ES-I3 (cell line): ENCODE measurements around the gene C5orf52.
"Not testable (repeated sequence)": the region's sequence is repeated elsewhere in the genome, so short reads cannot be mapped to it uniquely, and the experiment has no call there.

Source experiments
- H3K36me3 ChIP-seq: 2 replicates; pipeline ENCODE4 v1.6.1; 2013; ENCODE audit warnings: mild to moderate bottlenecking, low read length, control low read depth, moderate library complexity; ENCODE audit not compliant: insufficient read depth
- H3K4me1 ChIP-seq: 2 replicates; pipeline ENCODE4 v1.6.1; 2013; ENCODE audit warnings: mild to moderate bottlenecking, control low read depth, low read length; ENCODE audit not compliant: insufficient read depth
- H3K9ac ChIP-seq: 2 replicates; pipeline ENCODE4 v1.6.1; 2013; ENCODE audit warnings: low read depth, mild to moderate bottlenecking, low read length, moderate library complexity
- H3K9me3 ChIP-seq: 2 replicates; pipeline ENCODE4 v1.6.1; 2013; ENCODE audit warnings: mild to moderate bottlenecking, low read length, moderate library complexity; ENCODE audit not compliant: control insufficient read depth, insufficient read depth

The C5orf52 gene

DNA sequence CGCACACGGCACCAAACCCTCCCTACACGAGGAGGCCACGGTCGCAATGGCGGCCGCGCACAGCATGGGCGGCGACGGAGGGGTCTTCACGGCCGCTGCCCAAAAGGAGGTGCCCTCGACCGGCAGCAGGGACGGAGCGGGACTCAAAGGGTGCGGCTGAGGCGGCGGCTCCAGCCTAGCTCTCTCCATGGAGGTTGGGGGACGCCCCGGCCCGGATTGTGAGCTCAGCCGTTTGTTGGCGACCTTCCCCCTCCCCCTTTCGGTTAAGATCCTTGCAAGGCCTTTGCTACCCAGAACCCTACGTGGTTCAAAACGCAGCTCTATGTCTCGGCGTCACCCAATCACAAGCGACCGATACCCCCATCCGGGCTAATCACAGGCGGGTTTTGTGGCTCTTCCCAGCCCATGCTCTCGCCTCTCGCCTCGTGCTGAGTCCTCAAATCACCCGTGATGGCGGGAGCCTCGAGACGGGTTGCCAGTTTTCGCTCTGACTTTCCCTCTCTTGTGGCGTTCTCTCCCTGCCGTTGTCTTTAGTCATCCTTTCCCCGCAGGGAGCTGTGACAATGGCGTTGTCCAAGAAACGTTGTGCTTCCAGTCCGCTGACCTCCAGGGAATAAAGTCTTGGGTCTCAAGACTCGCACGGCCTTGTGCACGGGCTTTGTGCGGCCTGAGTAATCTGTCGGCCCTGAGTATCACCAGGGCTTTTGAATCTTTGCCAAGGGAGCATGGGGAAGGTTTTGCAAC lies 19.5 kb downstream of the C5orf52 start:
- no peak overlapping the region for H3K9ac ChIP-seq
- H3K9me3 ChIP-seq: peaks cover 4% of the 10 kb centered on the region; the same call in 1 of the 2 replicates

DNA sequence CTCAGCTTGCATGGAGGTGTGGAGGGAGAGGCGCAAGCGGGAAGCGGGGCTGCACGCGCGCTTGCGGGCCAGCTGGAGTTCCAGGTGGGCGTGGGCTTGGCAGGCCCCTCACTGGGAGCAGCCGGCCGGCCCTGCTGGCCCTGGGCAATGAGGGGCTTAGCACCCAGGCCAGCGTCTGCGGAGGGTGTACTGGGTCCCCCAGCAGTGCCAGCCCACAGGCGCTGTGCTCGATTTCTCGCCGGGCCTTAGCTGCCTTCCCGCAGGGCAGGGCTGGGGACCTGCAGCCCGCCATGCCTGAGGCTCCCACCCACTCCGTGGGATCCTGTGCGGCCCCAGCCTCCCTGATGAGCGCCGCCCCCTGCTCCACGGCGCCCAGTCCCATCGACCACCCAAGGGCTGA lies 22.5 kb downstream of the C5orf52 start:
- H3K36me3 ChIP-seq, H3K9ac ChIP-seq, H3K4me1 ChIP-seq: not testable (repeated sequence)
- H3K9me3 ChIP-seq: peaks cover 15% of the 10 kb centered on the region; the same call in 1 of the 2 replicates

More for the DNA sequence above, 19.5 kb downstream of the C5orf52 start:
- Histone ChIP-seq H3K4me1 (no peaks in the 10 kb centered on the region), H3K36me3 (no peaks in the 10 kb centered on the region)

DNA sequence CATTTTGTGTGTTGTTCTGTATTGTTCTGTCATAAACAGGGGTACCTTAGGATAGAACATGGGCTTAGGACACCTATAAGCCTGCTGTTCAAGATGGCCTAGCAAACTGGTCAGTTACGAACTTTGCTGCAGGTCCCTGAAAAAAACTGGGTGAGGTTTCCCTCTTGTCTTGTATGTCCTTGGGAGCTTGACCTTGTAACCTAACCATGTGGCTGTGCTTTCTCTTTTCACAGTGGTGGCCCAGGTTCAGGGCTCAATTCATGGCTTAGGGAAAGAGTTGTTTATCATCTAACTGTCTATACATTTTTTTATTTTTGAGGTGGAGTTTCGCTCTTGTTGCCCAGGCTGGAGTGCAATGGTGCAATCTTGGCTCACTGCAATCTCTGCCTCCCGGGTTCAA lies 24.8 kb downstream of the C5orf52 start:
- H3K9ac ChIP-seq, H3K4me1 ChIP-seq, H3K36me3 ChIP-seq: not testable (repeated sequence)
- H3K9me3 ChIP-seq: peaks cover 20% of the 10 kb centered on the region

DNA sequence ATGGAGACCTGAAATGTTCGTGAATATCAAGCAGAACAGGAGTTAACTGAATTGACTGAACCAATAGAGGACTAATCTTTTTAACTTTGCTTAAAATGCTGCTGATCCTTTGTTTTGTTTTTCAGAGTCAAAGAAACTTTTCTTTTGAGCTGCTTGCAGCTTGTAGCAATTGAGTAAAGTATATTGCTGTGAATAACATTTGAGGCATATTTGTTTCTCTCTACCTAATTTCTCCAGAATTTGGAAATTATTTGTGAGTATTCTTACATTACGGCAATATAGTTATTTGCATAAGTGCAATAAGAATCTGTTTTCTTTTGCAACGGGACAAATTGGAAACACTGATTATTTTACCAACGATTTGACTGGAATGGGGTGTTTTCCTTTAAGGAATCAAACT lies 27.3 kb downstream of the C5orf52 start:
- not testable (repeated sequence) for H3K4me1 ChIP-seq, H3K9ac ChIP-seq, H3K36me3 ChIP-seq
- H3K9me3 ChIP-seq: peaks cover 16% of the 10 kb centered on the region

DNA sequence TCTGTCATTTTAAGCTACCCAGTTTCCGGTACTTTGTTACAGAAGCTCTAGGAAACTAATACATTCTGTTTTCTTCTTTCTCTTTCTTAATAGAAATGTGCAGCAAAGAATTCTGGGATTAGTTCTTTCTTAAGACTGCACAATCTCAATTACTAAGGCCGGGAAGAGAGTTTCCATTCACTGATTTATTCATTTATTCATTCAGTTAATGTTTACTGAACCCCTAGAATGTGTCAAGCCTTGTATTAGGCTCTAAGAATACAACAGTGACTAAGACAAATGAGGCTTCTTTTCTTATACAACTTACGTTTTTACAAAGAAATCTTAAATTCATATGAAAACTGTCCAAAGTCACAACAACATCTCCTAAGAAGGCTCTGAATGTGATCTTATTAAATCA lies 32.4 kb downstream of the C5orf52 start:
- Histone ChIP-seq H3K4me1 (no peaks in the 10 kb centered on the region), H3K9me3 (peaks cover 5% of the 10 kb centered on the region), H3K36me3 (no peaks in the 10 kb centered on the region)

DNA sequence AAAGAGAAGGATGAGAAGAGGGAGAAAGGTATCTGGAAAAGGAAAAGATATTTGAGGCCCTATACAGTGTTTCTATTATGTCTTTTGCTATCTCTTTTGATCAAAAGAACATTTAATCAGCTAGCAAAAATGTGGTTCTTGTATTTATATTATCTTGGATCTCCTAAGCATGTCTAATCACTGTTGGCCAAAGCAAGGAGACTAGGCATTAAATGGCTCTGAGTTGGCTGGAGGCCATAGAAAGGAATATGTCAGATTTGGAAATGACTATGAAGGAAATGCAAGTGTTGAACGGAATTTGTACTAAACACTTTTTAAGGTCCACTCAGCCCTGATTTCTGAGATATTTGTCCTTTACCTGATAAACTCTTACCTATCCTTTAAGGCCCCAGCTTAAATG lies 37.5 kb downstream of the C5orf52 start:
- Histone ChIP-seq H3K9ac (no peak overlapping the region), H3K36me3 (no peaks in the 10 kb centered on the region), H3K4me1 (peaks cover 4% of the 10 kb centered on the region; the same call in 1 of the 2 replicates), H3K9me3 (no peaks in the 10 kb centered on the region)

More for the DNA sequence above, 32.4 kb downstream of the C5orf52 start:
- H3K9ac ChIP-seq: no peak overlapping the region

DNA sequence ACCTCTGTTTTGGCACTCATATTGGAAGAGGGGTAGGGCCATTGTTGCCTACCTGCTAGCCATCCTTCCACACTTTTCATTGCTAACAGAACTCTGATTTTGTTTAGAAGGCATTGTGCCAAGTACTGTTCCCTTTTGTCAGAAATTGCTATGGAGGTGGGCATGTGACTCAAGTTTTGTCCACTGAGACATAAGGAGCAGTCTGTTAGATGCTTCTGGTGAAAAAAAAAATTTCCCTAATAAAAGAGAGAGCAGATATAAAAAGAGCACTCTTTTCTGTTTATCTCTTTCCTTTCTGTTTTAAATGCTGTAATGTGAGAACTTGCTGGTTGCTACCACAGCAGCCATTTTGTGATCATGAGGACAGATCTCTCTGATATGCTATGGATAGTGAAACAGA lies 38.0 kb downstream of the C5orf52 start:
- Histone ChIP-seq H3K36me3 (no peaks in the 10 kb centered on the region), H3K9ac (no peak overlapping the region), H3K4me1 (peaks cover 4% of the 10 kb centered on the region; the same call in 1 of the 2 replicates), H3K9me3 (no peaks in the 10 kb centered on the region)

DNA sequence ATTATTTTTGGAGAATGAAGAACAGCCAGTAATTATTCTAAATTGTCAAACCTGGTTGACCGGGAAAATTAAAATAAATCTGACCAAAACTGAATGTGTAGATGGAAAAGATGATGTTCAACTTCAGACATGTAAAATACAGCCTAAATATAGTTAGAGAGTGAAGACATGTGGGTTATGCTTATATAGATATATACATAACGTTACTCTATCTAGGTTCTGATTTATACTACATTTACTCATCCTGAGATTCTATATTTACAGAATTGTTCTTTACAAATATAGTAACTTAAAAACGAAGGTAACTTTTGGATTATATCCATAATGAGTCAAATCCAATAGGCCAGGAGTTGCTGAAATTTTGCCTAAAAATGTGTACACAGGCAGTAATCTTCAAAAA lies 39.1 kb downstream of the C5orf52 start:
- Histone ChIP-seq H3K4me1 (peaks cover 4% of the 10 kb centered on the region; the same call in 1 of the 2 replicates), H3K36me3 (no peaks in the 10 kb centered on the region), H3K9ac (no peak overlapping the region), H3K9me3 (no peaks in the 10 kb centered on the region; the same call in 1 of the 2 replicates)

DNA sequence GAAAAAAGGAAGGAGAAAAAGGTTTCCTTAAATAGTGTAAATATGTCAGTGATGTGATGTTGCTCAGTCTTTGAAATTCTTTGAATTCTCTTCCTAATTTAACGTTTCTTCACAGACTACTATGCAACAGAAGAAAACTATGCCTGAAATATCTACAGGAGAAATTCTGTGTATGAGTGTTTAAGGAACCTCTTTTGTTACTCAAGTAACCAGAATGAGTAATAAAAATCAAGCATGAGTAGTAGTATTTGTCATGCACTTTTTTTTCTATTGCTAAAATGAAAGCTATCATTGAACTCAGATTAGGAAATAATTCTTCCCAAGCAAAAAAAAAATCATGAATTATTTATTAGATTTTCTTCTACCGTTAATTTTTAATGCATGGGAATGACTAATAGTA lies 39.5 kb downstream of the C5orf52 start:
- peaks cover 4% of the 10 kb centered on the region; the same call in 1 of the 2 replicates for H3K4me1 ChIP-seq
- H3K36me3 ChIP-seq: no peaks in the 10 kb centered on the region
- no peak overlapping the region for H3K9ac ChIP-seq
- no peaks in the 10 kb centered on the region; the same call in 1 of the 2 replicates for H3K9me3 ChIP-seq

DNA sequence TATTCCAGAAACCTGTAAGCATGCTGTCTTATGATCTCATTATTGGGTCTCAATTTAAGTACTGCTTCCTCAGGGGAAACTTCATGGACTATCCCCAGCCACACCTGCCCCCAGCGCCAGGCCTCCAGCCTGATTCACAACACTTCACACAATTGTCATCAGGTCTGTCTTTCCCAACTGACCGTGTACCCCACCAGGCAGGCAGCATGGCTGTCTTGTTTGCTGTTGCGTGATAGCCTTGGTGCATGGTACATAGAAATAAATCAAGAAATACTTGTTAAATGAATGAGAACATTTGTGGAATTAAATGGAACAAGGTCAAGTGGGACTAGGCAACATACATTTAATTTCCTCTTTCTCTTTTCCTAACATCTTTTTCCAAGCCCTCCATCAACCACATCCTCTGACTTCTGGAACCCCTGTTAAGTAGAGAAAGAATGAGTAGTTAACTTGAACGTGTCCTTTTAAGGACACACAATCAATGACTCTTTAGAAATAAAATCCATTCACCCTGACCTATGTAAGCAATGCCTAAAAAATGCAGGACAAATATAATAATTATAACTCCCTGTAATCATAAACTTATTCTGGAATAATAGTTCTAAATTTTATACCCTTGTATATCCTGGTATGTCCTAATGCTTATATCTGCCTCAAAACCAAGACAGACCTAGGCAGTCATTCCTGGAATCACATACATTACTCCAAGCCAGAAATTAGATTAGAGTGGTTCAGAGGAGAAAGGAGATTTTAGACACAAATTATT lies 42.7 kb downstream of the C5orf52 start:
- H3K36me3 ChIP-seq: no peaks in the 10 kb centered on the region
- H3K9ac ChIP-seq: no peak overlapping the region
- H3K4me1 ChIP-seq: peaks cover 4% of the 10 kb centered on the region
- no peaks in the 10 kb centered on the region; the same call in 1 of the 2 replicates for H3K9me3 ChIP-seq

DNA sequence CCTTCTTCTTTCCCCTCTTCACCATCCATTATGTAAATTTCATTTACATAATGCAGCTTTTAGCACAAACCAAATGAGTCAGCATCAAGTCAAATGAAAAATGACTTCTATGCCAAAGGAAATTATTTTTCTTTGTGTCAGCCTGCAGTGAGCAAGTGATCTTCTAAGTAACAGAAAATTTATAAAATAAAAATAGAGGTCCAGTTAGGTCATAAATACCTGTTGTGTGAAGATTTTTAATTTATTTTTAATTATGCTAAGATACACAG lies 43.2 kb downstream of the C5orf52 start:
- Histone ChIP-seq H3K36me3 (no peaks in the 10 kb centered on the region), H3K4me1 (peaks cover 4% of the 10 kb centered on the region), H3K9ac (no peak overlapping the region), H3K9me3 (no peaks in the 10 kb centered on the region; the same call in 1 of the 2 replicates)

DNA sequence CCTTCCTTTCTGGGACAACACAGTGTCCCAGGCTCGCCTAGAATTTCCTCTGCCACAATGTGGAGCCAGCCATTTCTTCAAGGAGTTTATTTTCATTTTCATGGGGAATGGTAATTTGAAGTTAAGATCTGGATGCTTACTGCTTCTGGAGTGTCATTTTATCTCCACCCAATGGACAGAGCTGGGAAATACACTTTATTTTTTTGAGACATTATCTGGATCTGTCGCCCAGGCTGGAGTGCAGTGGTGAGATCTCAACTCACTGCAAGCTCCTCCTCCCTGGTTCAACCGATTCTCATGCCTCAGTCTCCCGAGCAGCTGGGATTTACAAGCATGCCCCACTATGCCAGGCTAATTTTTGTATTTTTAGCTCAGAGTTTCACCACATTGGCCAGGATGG lies 47.2 kb downstream of the C5orf52 start:
- H3K9me3 ChIP-seq: no peaks in the 10 kb centered on the region; the same call in 1 of the 2 replicates
- no peaks in the 10 kb centered on the region; the same call in 1 of the 2 replicates for H3K4me1 ChIP-seq
- no peaks in the 10 kb centered on the region for H3K36me3 ChIP-seq
- H3K9ac ChIP-seq: no peak overlapping the region

DNA sequence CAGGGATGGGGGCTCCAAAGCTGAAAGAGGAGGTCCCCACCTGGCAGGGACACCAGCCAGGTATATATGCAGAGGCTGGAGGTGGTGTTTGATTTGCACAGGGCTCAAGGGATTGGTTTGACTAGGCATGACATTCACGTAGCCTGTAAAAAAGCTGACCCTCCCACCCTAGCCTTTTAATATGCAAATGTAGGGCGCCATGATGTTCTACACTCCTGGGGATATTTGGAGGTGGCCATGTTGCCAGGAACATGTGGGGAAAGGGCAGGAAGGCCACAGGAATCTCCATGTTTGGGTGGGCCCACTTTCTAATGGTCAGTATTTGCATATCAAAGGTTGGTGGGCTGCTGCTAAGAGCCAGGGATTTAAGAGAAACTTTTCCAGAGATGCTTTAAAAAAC lies 47.9 kb downstream of the C5orf52 start:
- Histone ChIP-seq H3K4me1 (no peaks in the 10 kb centered on the region; the same call in 1 of the 2 replicates), H3K36me3 (no peaks in the 10 kb centered on the region), H3K9ac (no peak overlapping the region), H3K9me3 (no peaks in the 10 kb centered on the region; the same call in 1 of the 2 replicates)

DNA sequence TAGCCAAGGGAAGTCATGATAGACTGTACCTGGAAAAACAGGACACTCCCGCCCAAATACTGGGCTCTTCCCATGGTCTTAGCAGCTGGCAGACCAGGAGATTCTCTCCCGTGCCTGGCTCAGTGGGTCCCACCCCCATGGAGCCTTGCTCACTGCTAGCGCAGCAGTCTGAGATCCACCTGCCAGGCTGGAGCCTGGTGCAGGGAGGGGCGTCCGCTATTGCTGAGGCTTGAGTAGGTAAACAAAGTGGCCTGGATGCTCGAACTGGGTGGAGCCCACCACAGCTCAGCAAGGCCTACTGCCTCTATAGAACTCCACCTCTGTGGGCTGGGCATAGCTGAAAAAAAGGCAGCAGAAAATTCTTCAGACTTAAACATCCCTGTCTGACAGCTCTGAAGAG lies 49.8 kb downstream of the C5orf52 start:
- Histone ChIP-seq H3K9ac (no peak overlapping the region), H3K36me3 (no peaks in the 10 kb centered on the region), H3K4me1 (no peaks in the 10 kb centered on the region; the same call in 1 of the 2 replicates), H3K9me3 (no peaks in the 10 kb centered on the region)

DNA sequence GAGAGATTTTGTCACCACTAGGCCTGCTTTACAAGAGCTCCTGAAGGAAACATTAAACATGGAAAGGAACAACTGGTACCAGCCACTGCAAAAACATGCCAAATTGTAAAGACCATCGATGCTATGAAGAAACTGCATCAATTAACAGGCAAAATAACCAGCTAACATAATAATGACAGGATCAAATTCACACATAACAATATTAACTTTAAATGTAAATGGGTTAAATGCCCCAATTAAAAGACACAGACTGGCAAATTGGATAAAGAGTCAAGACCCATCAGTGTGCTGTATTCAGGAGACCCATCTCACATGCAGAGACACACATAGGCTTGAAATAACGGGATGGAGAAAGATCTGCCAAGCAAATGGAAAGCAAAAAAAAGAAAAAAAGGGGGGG lies 51.6 kb downstream of the C5orf52 start:
- not testable (repeated sequence) for H3K9me3 ChIP-seq

More for the DNA sequence above, 51.6 kb downstream of the C5orf52 start:
- not testable (repeated sequence) for H3K4me1 ChIP-seq, H3K36me3 ChIP-seq, H3K9ac ChIP-seq
